OCI-LY7 (cell line): Measurements from ENCODE around the gene ESD.

Source experiments
- CTCF ChIP-seq: fragments of 200-600 bp; sonication (generic); conservative IDR thresholded peaks from 2 replicates; pipeline ENCODE4 v1.5.1; 2014; ENCODE audit warnings: mild to moderate bottlenecking, antibody characterized with exemption, low read length, moderate library complexity, mixed read lengths
- EZH2phosphoT487 ChIP-seq: fragments of 200-600 bp; sonication (generic); IDR thresholded peaks from 2 replicates; pipeline ENCODE4 v1.6.1; 2018; ENCODE audit warnings: low read depth, borderline replicate concordance, mild to moderate bottlenecking, mixed run types, antibody characterized with exemption, low read length, moderate library complexity, mixed read lengths

GRCh38 chr13:46801858-46802257 is 4.9 kb upstream of the ESD start:
- no peak for TF ChIP-seq CTCF
- TF ChIP-seq EZH2phosphoT487 = no peak
